H9 (cell line): ENCODE data around the gene CERS6. TPM values are rescaled to one million over a fixed set of nuclear protein-coding genes. Genes with fewer than 3 reads are reported as not detected.

Experiments used
- DNase-seq: peaks from one replicate; pipeline ENCODE4 v3.0.0-alpha.2; 2017
- H2AFZ ChIP-seq: one replicate; pipeline ENCODE4 v1.6.1; 2013; ENCODE audit warnings: mild to moderate bottlenecking, low read length, control low read depth, moderate library complexity
- H2AK5ac ChIP-seq: 2 replicates; pipeline ENCODE4 v1.6.1; 2013; ENCODE audit warnings: low read length, control low read depth, mixed read lengths; ENCODE audit not compliant: insufficient read length
- H2BK120ac ChIP-seq: one replicate; pipeline ENCODE4 v1.6.1; 2013; ENCODE audit warnings: low read depth, mild to moderate bottlenecking, low read length, control low read depth, inconsistent platforms; ENCODE audit not compliant: poor library complexity, severe bottlenecking
- H2BK12ac ChIP-seq: 2 replicates; pipeline ENCODE4 v1.6.1; 2013; ENCODE audit warnings: low read length, control low read depth, mixed read lengths, low read depth; ENCODE audit not compliant: insufficient read length
- H2BK15ac ChIP-seq: 2 replicates; pipeline ENCODE4 v1.6.1; 2013; ENCODE audit warnings: low read depth, low read length, control low read depth
- H2BK20ac ChIP-seq: one replicate; pipeline ENCODE4 v1.6.1; 2013; ENCODE audit warnings: low read depth, mild to moderate bottlenecking, low read length, control low read depth, inconsistent platforms; ENCODE audit not compliant: poor library complexity, severe bottlenecking
- H2BK5ac ChIP-seq: 2 replicates; pipeline ENCODE4 v1.6.1; 2013; ENCODE audit warnings: low read length, control low read depth, mixed read lengths; ENCODE audit not compliant: insufficient read length
- H3K14ac ChIP-seq: 2 replicates; pipeline ENCODE4 v1.6.1; 2013; ENCODE audit warnings: low read length, control low read depth; ENCODE audit not compliant: insufficient read depth
- H3K18ac ChIP-seq: 2 replicates; pipeline ENCODE4 v1.6.1; 2013; ENCODE audit warnings: low read depth, mild to moderate bottlenecking, mixed read lengths, low read length, control low read depth; ENCODE audit not compliant: insufficient read length
- H3K23ac ChIP-seq: 2 replicates; pipeline ENCODE4 v1.6.1; 2013; ENCODE audit warnings: low read length, control low read depth, mixed read lengths, low read depth; ENCODE audit not compliant: insufficient read length
- H3K23me2 ChIP-seq: 2 replicates; pipeline ENCODE4 v1.6.1; 2013; ENCODE audit warnings: low read depth, mild to moderate bottlenecking, mixed read lengths, low read length, control low read depth; ENCODE audit not compliant: insufficient read length, poor library complexity, severe bottlenecking
- H3K27ac ChIP-seq: 2 replicates; pipeline ENCODE4 v1.5.1; 2013; ENCODE audit warnings: low read length, control low read depth, mixed read lengths, low read depth; ENCODE audit not compliant: insufficient read length
- H3K27me3 ChIP-seq: 2 replicates; pipeline ENCODE4 v1.6.1; 2013; ENCODE audit warnings: low read length, control low read depth, inconsistent platforms; ENCODE audit not compliant: insufficient read depth
- H3K4ac ChIP-seq: 2 replicates; pipeline ENCODE4 v1.6.1; 2013; ENCODE audit warnings: low read depth, mild to moderate bottlenecking, control low read depth, inconsistent platforms, low read length, moderate library complexity
- H3K4me1 ChIP-seq: 2 replicates; pipeline ENCODE4 v1.6.1; 2013; ENCODE audit warnings: low read length, control low read depth, inconsistent platforms; ENCODE audit not compliant: insufficient read depth
- H3K4me2 ChIP-seq: 2 replicates; pipeline ENCODE4 v1.6.1; 2013; ENCODE audit warnings: low read length, control low read depth, mixed read lengths; ENCODE audit not compliant: insufficient read length, insufficient read depth
- H3K56ac ChIP-seq: 2 replicates; pipeline ENCODE4 v1.6.1; 2013; ENCODE audit warnings: low read depth, mild to moderate bottlenecking, mixed read lengths, low read length, control low read depth; ENCODE audit not compliant: insufficient read length
- H3K79me1 ChIP-seq: 2 replicates; pipeline ENCODE4 v1.6.1; 2013; ENCODE audit warnings: low read depth, mild to moderate bottlenecking, moderate library complexity, low read length, control low read depth, inconsistent platforms; ENCODE audit not compliant: insufficient read depth, poor library complexity, severe bottlenecking
- H3K79me2 ChIP-seq: 2 replicates; pipeline ENCODE4 v1.6.1; 2013; ENCODE audit warnings: low read length, control low read depth, inconsistent platforms; ENCODE audit not compliant: insufficient read depth
- H3K9ac ChIP-seq: 2 replicates; pipeline ENCODE4 v1.6.1; 2013; ENCODE audit warnings: low read length, control low read depth, mixed read lengths; ENCODE audit not compliant: insufficient read length; ENCODE audit errors: extremely low read depth
- H3K9me3 ChIP-seq: one replicate; pipeline ENCODE4 v1.6.1; 2013; ENCODE audit warnings: low read depth, low read length, inconsistent platforms; ENCODE audit not compliant: control insufficient read depth
- H3T11ph ChIP-seq: one replicate; pipeline ENCODE4 v1.6.1; 2013; ENCODE audit warnings: mild to moderate bottlenecking, low read length, control low read depth, inconsistent platforms
- H4K20me1 ChIP-seq: one replicate; pipeline ENCODE4 v1.6.1; 2013; ENCODE audit not compliant: control insufficient read depth, insufficient read length, insufficient read depth
- H4K5ac ChIP-seq: 2 replicates; pipeline ENCODE4 v1.6.1; 2013; ENCODE audit warnings: low read depth, mild to moderate bottlenecking, mixed read lengths, low read length, control low read depth; ENCODE audit not compliant: insufficient read length
- H4K8ac ChIP-seq: replicated peaks from 2 replicates; pipeline ENCODE4 v1.6.1; 2013; ENCODE audit warnings: low read length, control low read depth, mixed read lengths, low read depth; ENCODE audit not compliant: insufficient read length
- H4K91ac ChIP-seq: 2 replicates; pipeline ENCODE4 v1.6.1; 2013; ENCODE audit warnings: low read depth, mild to moderate bottlenecking, moderate library complexity, mixed read lengths, low read length, control low read depth; ENCODE audit not compliant: insufficient read length
- H3K27ac Mint-ChIP-seq, 3 experiments: 2 replicates in 2 of 3; 3 replicates in 1 of 3; pipeline ENCODE4 v1.8.0; 2020 to 2021; ENCODE audit warnings: mixed read lengths in 3 of 3, mild to moderate bottlenecking in 1 of 3, moderate library complexity in 1 of 3
- H3K27me3 Mint-ChIP-seq: 2 replicates; pipeline ENCODE4 v1.8.0; 2021; ENCODE audit warnings: low read depth, mild to moderate bottlenecking, moderate library complexity, mixed read lengths
- H3K36me3 Mint-ChIP-seq, 3 experiments: 2 replicates in 2 of 3; 3 replicates in 1 of 3; pipeline ENCODE4 v1.8.0; 2020 to 2021; ENCODE audit warnings: low read depth in 3 of 3, mixed read lengths in 3 of 3; ENCODE audit not compliant: insufficient read depth in 1 of 3
- H3K4me1 Mint-ChIP-seq, 2 experiments: 2 replicates each; pipeline ENCODE4 v1.8.0; 2020; ENCODE audit warnings: mixed read lengths in 2 of 2
- H3K4me3 Mint-ChIP-seq, 2 experiments: 2 replicates in 1 of 2; 3 replicates in 1 of 2; pipeline ENCODE4 v1.8.0; 2020 to 2021; ENCODE audit warnings: mild to moderate bottlenecking in 2 of 2, mixed read lengths in 2 of 2, moderate library complexity in 1 of 2
- H3K9me3 Mint-ChIP-seq, 2 experiments: 2 replicates in 1 of 2; 3 replicates in 1 of 2; pipeline ENCODE4 v1.8.0; 2020; ENCODE audit warnings: mild to moderate bottlenecking in 2 of 2, mixed read lengths in 2 of 2, moderate library complexity in 1 of 2
- CTCF ChIP-seq: fragments of 200-600 bp; sonication (generic); conservative IDR thresholded peaks from 3 replicates; pipeline ENCODE4 v1.8.0; 2021; ENCODE audit warnings: antibody characterized with exemption, mild to moderate bottlenecking
- WGBS: extraction: QIAGEN DNeasy Blood & Tissue Kit; methylation state at CpG from one replicate; pipeline ENCODE4 v1.1.7; 2013; ENCODE audit warnings: missing lambda C conversion rate, low lambda C conversion rate, mixed read lengths; ENCODE audit not compliant: insufficient read length; ENCODE audit errors: extremely low coverage; 5-methylcytosine and 5-hydroxymethylcytosine counted together
- total RNA-seq: library from RNA; stranded (reverse); gene quantifications from 2 replicates; pipeline ENCODE4 v1.2.1, GENCODE V29; 2021

Gene CERS6
- total RNA-seq, 1 experiment from 2014 or later: 17.7 TPM

- no peak overlapping the region for H3K4ac ChIP-seq
- TF ChIP-seq CTCF: no peak
- peaks cover 3% of the 10 kb centered on the region; the same call in 1 of the 2 replicates for H3K4me1 ChIP-seq
- no peak overlapping the region for H2BK120ac ChIP-seq
- H3K18ac ChIP-seq: no peak overlapping the region
- H3K4me2 ChIP-seq: no peak overlapping the region
- Mint-ChIP-seq H3K27me3 (no peaks in the 10 kb centered on the region), H3K36me3 (no peaks in the 10 kb centered on the region), H3K27ac (no peak overlapping the region), H3K9me3 (no peaks in the 10 kb centered on the region), H3K4me3 (no peak overlapping the region), H3K4me1 (peaks cover 36 to 55% of the 10 kb centered on the region in 2 experiments)
- H3K27me3 ChIP-seq: no peaks in the 10 kb centered on the region
- H2BK15ac ChIP-seq: no peak overlapping the region
- H2BK20ac ChIP-seq: no peak overlapping the region
- H3K27ac ChIP-seq: no peak overlapping the region
- no peaks in the 10 kb centered on the region for H4K20me1 ChIP-seq
- H2AFZ ChIP-seq: no peak overlapping the region
- H4K8ac ChIP-seq: no peak overlapping the region
- no peak for DNase-seq
- H2AK5ac ChIP-seq: no peak overlapping the region
- no peak overlapping the region for H3K14ac ChIP-seq
- no peak overlapping the region for H3K9ac ChIP-seq
- no peak overlapping the region for H2BK12ac ChIP-seq
- no CpG with 5 or more reads among the region's 3 CpGs for WGBS
- no peak overlapping the region for H4K91ac ChIP-seq
- H3K23ac ChIP-seq: no peak overlapping the region
- H4K5ac ChIP-seq: no peak overlapping the region
- no peak overlapping the region for H2BK5ac ChIP-seq
- H3T11ph ChIP-seq: no peak overlapping the region
- H3K56ac ChIP-seq: no peak overlapping the region
- H3K79me1 ChIP-seq: peaks cover 3% of the 10 kb centered on the region
- no peaks in the 10 kb centered on the region for H3K9me3 ChIP-seq
- no peaks in the 10 kb centered on the region for H3K23me2 ChIP-seq
- H3K79me2 ChIP-seq: peaks cover 3% of the 10 kb centered on the region; the same call in 1 of the 2 replicates
These were observed 24.3 kb downstream of the CERS6 start for GRCh38 chr2:168480356-168480755.
